H9 (cell line): Measurements from ENCODE around the gene ARIH1. TPM values are rescaled to one million over a fixed set of nuclear protein-coding genes. Genes with fewer than 3 reads are reported as not detected.

Experiments
- DNase-seq: peaks from one replicate; pipeline ENCODE4 v3.0.0-alpha.2; 2017
- H2AFZ ChIP-seq: one replicate; pipeline ENCODE4 v1.6.1; 2013; ENCODE audit warnings: mild to moderate bottlenecking, low read length, control low read depth, moderate library complexity
- H2AK5ac ChIP-seq: 2 replicates; pipeline ENCODE4 v1.6.1; 2013; ENCODE audit warnings: low read length, control low read depth, mixed read lengths; ENCODE audit not compliant: insufficient read length
- H2BK120ac ChIP-seq: one replicate; pipeline ENCODE4 v1.6.1; 2013; ENCODE audit warnings: low read depth, mild to moderate bottlenecking, low read length, control low read depth, inconsistent platforms; ENCODE audit not compliant: poor library complexity, severe bottlenecking
- H2BK12ac ChIP-seq: 2 replicates; pipeline ENCODE4 v1.6.1; 2013; ENCODE audit warnings: low read length, control low read depth, mixed read lengths, low read depth; ENCODE audit not compliant: insufficient read length
- H2BK15ac ChIP-seq: 2 replicates; pipeline ENCODE4 v1.6.1; 2013; ENCODE audit warnings: low read depth, low read length, control low read depth
- H2BK20ac ChIP-seq: one replicate; pipeline ENCODE4 v1.6.1; 2013; ENCODE audit warnings: low read depth, mild to moderate bottlenecking, low read length, control low read depth, inconsistent platforms; ENCODE audit not compliant: poor library complexity, severe bottlenecking
- H2BK5ac ChIP-seq: 2 replicates; pipeline ENCODE4 v1.6.1; 2013; ENCODE audit warnings: low read length, control low read depth, mixed read lengths; ENCODE audit not compliant: insufficient read length
- H3K14ac ChIP-seq: 2 replicates; pipeline ENCODE4 v1.6.1; 2013; ENCODE audit warnings: low read length, control low read depth; ENCODE audit not compliant: insufficient read depth
- H3K18ac ChIP-seq: 2 replicates; pipeline ENCODE4 v1.6.1; 2013; ENCODE audit warnings: low read depth, mild to moderate bottlenecking, mixed read lengths, low read length, control low read depth; ENCODE audit not compliant: insufficient read length
- H3K23ac ChIP-seq: 2 replicates; pipeline ENCODE4 v1.6.1; 2013; ENCODE audit warnings: low read length, control low read depth, mixed read lengths, low read depth; ENCODE audit not compliant: insufficient read length
- H3K23me2 ChIP-seq: 2 replicates; pipeline ENCODE4 v1.6.1; 2013; ENCODE audit warnings: low read depth, mild to moderate bottlenecking, mixed read lengths, low read length, control low read depth; ENCODE audit not compliant: insufficient read length, poor library complexity, severe bottlenecking
- H3K27ac ChIP-seq: 2 replicates; pipeline ENCODE4 v1.5.1; 2013; ENCODE audit warnings: low read length, control low read depth, mixed read lengths, low read depth; ENCODE audit not compliant: insufficient read length
- H3K27me3 ChIP-seq: 2 replicates; pipeline ENCODE4 v1.6.1; 2013; ENCODE audit warnings: low read length, control low read depth, inconsistent platforms; ENCODE audit not compliant: insufficient read depth
- H3K4ac ChIP-seq: 2 replicates; pipeline ENCODE4 v1.6.1; 2013; ENCODE audit warnings: low read depth, mild to moderate bottlenecking, control low read depth, inconsistent platforms, low read length, moderate library complexity
- H3K4me1 ChIP-seq: 2 replicates; pipeline ENCODE4 v1.6.1; 2013; ENCODE audit warnings: low read length, control low read depth, inconsistent platforms; ENCODE audit not compliant: insufficient read depth
- H3K4me2 ChIP-seq: 2 replicates; pipeline ENCODE4 v1.6.1; 2013; ENCODE audit warnings: low read length, control low read depth, mixed read lengths; ENCODE audit not compliant: insufficient read length, insufficient read depth
- H3K56ac ChIP-seq: 2 replicates; pipeline ENCODE4 v1.6.1; 2013; ENCODE audit warnings: low read depth, mild to moderate bottlenecking, mixed read lengths, low read length, control low read depth; ENCODE audit not compliant: insufficient read length
- H3K79me1 ChIP-seq: 2 replicates; pipeline ENCODE4 v1.6.1; 2013; ENCODE audit warnings: low read depth, mild to moderate bottlenecking, moderate library complexity, low read length, control low read depth, inconsistent platforms; ENCODE audit not compliant: insufficient read depth, poor library complexity, severe bottlenecking
- H3K79me2 ChIP-seq: 2 replicates; pipeline ENCODE4 v1.6.1; 2013; ENCODE audit warnings: low read length, control low read depth, inconsistent platforms; ENCODE audit not compliant: insufficient read depth
- H3K9ac ChIP-seq: 2 replicates; pipeline ENCODE4 v1.6.1; 2013; ENCODE audit warnings: low read length, control low read depth, mixed read lengths; ENCODE audit not compliant: insufficient read length; ENCODE audit errors: extremely low read depth
- H3K9me3 ChIP-seq: one replicate; pipeline ENCODE4 v1.6.1; 2013; ENCODE audit warnings: low read depth, low read length, inconsistent platforms; ENCODE audit not compliant: control insufficient read depth
- H3T11ph ChIP-seq: one replicate; pipeline ENCODE4 v1.6.1; 2013; ENCODE audit warnings: mild to moderate bottlenecking, low read length, control low read depth, inconsistent platforms
- H4K20me1 ChIP-seq: one replicate; pipeline ENCODE4 v1.6.1; 2013; ENCODE audit not compliant: control insufficient read depth, insufficient read length, insufficient read depth
- H4K5ac ChIP-seq: 2 replicates; pipeline ENCODE4 v1.6.1; 2013; ENCODE audit warnings: low read depth, mild to moderate bottlenecking, mixed read lengths, low read length, control low read depth; ENCODE audit not compliant: insufficient read length
- H4K8ac ChIP-seq: replicated peaks from 2 replicates; pipeline ENCODE4 v1.6.1; 2013; ENCODE audit warnings: low read length, control low read depth, mixed read lengths, low read depth; ENCODE audit not compliant: insufficient read length
- H4K91ac ChIP-seq: 2 replicates; pipeline ENCODE4 v1.6.1; 2013; ENCODE audit warnings: low read depth, mild to moderate bottlenecking, moderate library complexity, mixed read lengths, low read length, control low read depth; ENCODE audit not compliant: insufficient read length
- H3K27ac Mint-ChIP-seq, 3 experiments: 2 replicates in 2 of 3; 3 replicates in 1 of 3; pipeline ENCODE4 v1.8.0; 2020 to 2021; ENCODE audit warnings: mixed read lengths in 3 of 3, mild to moderate bottlenecking in 1 of 3, moderate library complexity in 1 of 3
- H3K27me3 Mint-ChIP-seq: 2 replicates; pipeline ENCODE4 v1.8.0; 2021; ENCODE audit warnings: low read depth, mild to moderate bottlenecking, moderate library complexity, mixed read lengths
- H3K36me3 Mint-ChIP-seq, 3 experiments: 2 replicates in 2 of 3; 3 replicates in 1 of 3; pipeline ENCODE4 v1.8.0; 2020 to 2021; ENCODE audit warnings: low read depth in 3 of 3, mixed read lengths in 3 of 3; ENCODE audit not compliant: insufficient read depth in 1 of 3
- H3K4me1 Mint-ChIP-seq, 2 experiments: 2 replicates each; pipeline ENCODE4 v1.8.0; 2020; ENCODE audit warnings: mixed read lengths in 2 of 2
- H3K4me3 Mint-ChIP-seq, 2 experiments: 2 replicates in 1 of 2; 3 replicates in 1 of 2; pipeline ENCODE4 v1.8.0; 2020 to 2021; ENCODE audit warnings: mild to moderate bottlenecking in 2 of 2, mixed read lengths in 2 of 2, moderate library complexity in 1 of 2
- H3K9me3 Mint-ChIP-seq, 2 experiments: 2 replicates in 1 of 2; 3 replicates in 1 of 2; pipeline ENCODE4 v1.8.0; 2020; ENCODE audit warnings: mild to moderate bottlenecking in 2 of 2, mixed read lengths in 2 of 2, moderate library complexity in 1 of 2
- CTCF ChIP-seq: fragments of 200-600 bp; sonication (generic); conservative IDR thresholded peaks from 3 replicates; pipeline ENCODE4 v1.8.0; 2021; ENCODE audit warnings: antibody characterized with exemption, mild to moderate bottlenecking
- WGBS: extraction: QIAGEN DNeasy Blood & Tissue Kit; methylation state at CpG from one replicate; pipeline ENCODE4 v1.1.7; 2013; ENCODE audit warnings: missing lambda C conversion rate, low lambda C conversion rate, mixed read lengths; ENCODE audit not compliant: insufficient read length; ENCODE audit errors: extremely low coverage; 5-methylcytosine and 5-hydroxymethylcytosine counted together
- total RNA-seq: library from RNA; stranded (reverse); gene quantifications from 2 replicates; pipeline ENCODE4 v1.2.1, GENCODE V29; 2021

Gene ARIH1
- total RNA-seq, 1 experiment from 2014 or later = 158 TPM

- H3K36me3 Mint-ChIP-seq = peaks cover 13 to 30% (median 26%) of the 10 kb centered on the region in 3 experiments
- TF ChIP-seq CTCF = no peak
- H3K79me2 ChIP-seq = peaks cover 59% of the 10 kb centered on the region; the same call in 1 of the 2 replicates
These were observed 9.1 kb downstream of the ARIH1 start for GRCh38 chr15:72483279-72483678.

More at GRCh38 chr15:72483279-72483678, 9.1 kb downstream of the ARIH1 start:
- H3K27ac Mint-ChIP-seq = no peak overlapping the region
- Histone ChIP-seq H3K4ac (no peak overlapping the region), H2BK12ac (no peak overlapping the region), H4K8ac (peak overlapping the region; percentile 60), H2AK5ac (no peak overlapping the region), H3T11ph (no peak overlapping the region), H2AFZ (no peak overlapping the region), H4K20me1 (no peaks in the 10 kb centered on the region), H3K23me2 (no peaks in the 10 kb centered on the region), H3K4me2 (no peak overlapping the region), H3K9ac (no peak overlapping the region), H2BK120ac (no peak overlapping the region), H3K23ac (no peak overlapping the region), H3K14ac (no peak overlapping the region), H3K79me1 (peaks cover 5% of the 10 kb centered on the region), H3K9me3 (no peaks in the 10 kb centered on the region), H2BK15ac (no peak overlapping the region), H3K18ac (no peak overlapping the region), H3K27ac (no peak overlapping the region), H3K4me1 (no peaks in the 10 kb centered on the region; the same call in 1 of the 2 replicates), H3K27me3 (no peaks in the 10 kb centered on the region), H2BK5ac (no peak overlapping the region), H3K56ac (no peak overlapping the region), H4K5ac (no peak overlapping the region), H4K91ac (no peak overlapping the region), H2BK20ac (no peak overlapping the region)
- WGBS = no CpG with 5 or more reads among the region's 6 CpGs
- H3K27me3 Mint-ChIP-seq = no peaks in the 10 kb centered on the region
- no peak for DNase-seq
- H3K9me3 Mint-ChIP-seq = no peaks in the 10 kb centered on the region
- no peak overlapping the region for H3K4me3 Mint-ChIP-seq
- peaks cover 10% of the 10 kb centered on the region in 2 experiments; a peak in 3 of 4 replicates for H3K4me1 Mint-ChIP-seq
